HEK293T (cell line): Measurements from ENCODE around the gene LILRA2.
"Not testable (repeated sequence)": the region's sequence is repeated elsewhere in the genome, so short reads cannot be mapped to it uniquely, and the experiment has no call there.

Experiments used
- CTCF ChIA-PET: fragments of 350-600 bp; formaldehyde crosslinking; extraction: SDS; loops from one replicate; lab custom pipeline; 2021; ENCODE audit warnings: antibody characterized with exemption, inconsistent platforms; lab: Yijun Ruan, JAX
- POLR2A ChIA-PET: fragments of 350-600 bp; formaldehyde crosslinking; extraction: SDS; loops from one replicate; lab custom pipeline; 2020; ENCODE audit warnings: antibody characterized with exemption, inconsistent platforms; lab: Yijun Ruan, JAX
- DNase-seq: peaks from one replicate; pipeline ENCODE4 v3.0.0; 2012; ENCODE audit warnings: mixed read lengths; ENCODE audit errors: extremely low spot score
- ARNT ChIP-seq: fragments of 450-650 bp; IDR thresholded peaks from 2 replicates; pipeline ENCODE4 v1.6.1; 2017; ENCODE audit warnings: mild to moderate bottlenecking
- BHLHE40 ChIP-seq: fragments of 450-650 bp; IDR thresholded peaks from 2 replicates; pipeline ENCODE4 v1.6.1; 2016; ENCODE audit warnings: mild to moderate bottlenecking, moderate library complexity, borderline replicate concordance
- CTBP1 ChIP-seq: fragments of 450-650 bp; IDR thresholded peaks from 2 replicates; pipeline ENCODE4 v1.6.1; 2016; ENCODE audit warnings: borderline replicate concordance
- ELF4 ChIP-seq: fragments of 450-650 bp; IDR thresholded peaks from 2 replicates; pipeline ENCODE4 v1.6.1; 2017; ENCODE audit warnings: antibody characterized with exemption
- FOXA1 ChIP-seq: fragments of 450-650 bp; IDR thresholded peaks from 2 replicates; pipeline ENCODE4 v1.6.1; 2016; ENCODE audit warnings: mild to moderate bottlenecking
- FOXK2 ChIP-seq: fragments of 450-650 bp; IDR thresholded peaks from 2 replicates; pipeline ENCODE4 v1.6.1; 2016; ENCODE audit warnings: mild to moderate bottlenecking
- FOXM1 ChIP-seq: fragments of 450-650 bp; IDR thresholded peaks from 2 replicates; pipeline ENCODE4 v1.6.1; 2017; ENCODE audit warnings: mild to moderate bottlenecking, borderline replicate concordance
- HDGF ChIP-seq: fragments of 450-650 bp; IDR thresholded peaks from 2 replicates; pipeline ENCODE4 v1.6.1; 2017; ENCODE audit warnings: antibody characterized with exemption, borderline replicate concordance
- L3MBTL2 ChIP-seq: fragments of 450-650 bp; conservative IDR thresholded peaks from 2 replicates; pipeline ENCODE4 v1.6.1; 2016; ENCODE audit warnings: mild to moderate bottlenecking
- LEF1 ChIP-seq: fragments of 450-650 bp; IDR thresholded peaks from 2 replicates; pipeline ENCODE4 v1.6.1; 2017; ENCODE audit warnings: mild to moderate bottlenecking, borderline replicate concordance
- NFRKB ChIP-seq: fragments of 450-650 bp; IDR thresholded peaks from 2 replicates; pipeline ENCODE4 v1.6.1; 2016; ENCODE audit warnings: mild to moderate bottlenecking, moderate library complexity
- SP1 ChIP-seq: fragments of 450-650 bp; IDR thresholded peaks from 2 replicates; pipeline ENCODE4 v1.6.1; 2017
- SUZ12 ChIP-seq: fragments of 450-650 bp; IDR thresholded peaks from 2 replicates; pipeline ENCODE4 v1.6.1; 2016; ENCODE audit warnings: mild to moderate bottlenecking
- TARDBP ChIP-seq: fragments of 450-650 bp; IDR thresholded peaks from 2 replicates; pipeline ENCODE4 v1.6.1; 2016
- ZNF384 ChIP-seq: fragments of 450-650 bp; IDR thresholded peaks from 2 replicates; pipeline ENCODE4 v1.6.1; 2016
- TF ChIP-seq, protein P1 (sequence below): fragments of 450-650 bp; IDR thresholded peaks from 2 replicates; pipeline ENCODE4 v1.6.1; 2016

LILRA2 gene

DNA sequence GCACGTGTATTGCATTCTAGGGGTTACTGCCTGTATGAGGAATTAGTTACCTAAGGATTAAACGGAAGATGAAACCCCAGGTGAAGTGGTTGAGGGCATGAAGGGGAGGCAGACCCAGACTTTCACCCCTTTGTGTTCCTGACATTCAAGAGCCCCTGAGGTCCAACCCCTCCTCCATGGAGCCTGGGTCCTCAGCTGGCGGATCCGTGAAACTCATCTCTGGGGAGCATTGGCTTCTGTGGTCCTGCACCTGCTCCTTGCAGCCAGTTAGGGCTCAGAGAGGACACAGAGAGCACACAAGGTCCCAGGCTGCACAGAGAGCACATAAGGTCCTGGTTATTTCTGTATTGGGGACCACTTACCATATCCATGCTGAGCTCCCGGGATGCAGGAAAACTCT lies 12.8 kb downstream of the LILRA2 start:
- POLR2A ChIA-PET: no interaction called here
- no peak for DNase-seq
- CTCF ChIA-PET: no interaction called here
- no peak for TF ChIP-seq ARNT
- no peak for TF ChIP-seq SP1
- TF ChIP-seq BHLHE40: no peak
- TF ChIP-seq SUZ12: no peak
- no peak for TF ChIP-seq HDGF

DNA sequence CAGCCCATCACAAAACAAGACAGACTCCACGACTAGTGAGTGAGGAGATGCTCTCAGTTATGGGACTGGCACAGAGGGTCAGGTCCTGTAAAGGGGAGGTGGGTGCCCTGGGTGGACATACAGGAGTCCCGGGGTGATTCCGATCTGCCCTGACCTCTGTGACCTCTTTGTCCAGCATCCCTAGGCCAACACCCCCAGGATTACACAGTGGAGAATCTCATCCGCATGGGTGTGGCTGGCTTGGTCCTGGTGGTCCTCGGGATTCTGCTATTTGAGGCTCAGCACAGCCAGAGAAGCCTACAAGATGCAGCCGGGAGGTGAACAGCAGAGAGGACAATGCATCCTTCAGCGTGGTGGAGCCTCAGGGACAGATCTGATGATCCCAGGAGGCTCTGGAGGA lies 13.4 kb downstream of the LILRA2 start:
- no peak for DNase-seq
- POLR2A ChIA-PET: no interaction called here
- CTCF ChIA-PET: no interaction called here
- TF ChIP-seq ARNT (no peak), NFRKB (no peak), TARDBP (no peak), FOXK2 (no peak), BHLHE40 (no peak), ELF4 (no peak), L3MBTL2 (no peak), SP1 (no peak), LEF1 (no peak), FOXA1 (no peak), HDGF (no peak), CTBP1 (no peak), ZNF384 (no peak), SUZ12 (no peak), FOXM1 (no peak)
- TF ChIP-seq, protein P1, sequence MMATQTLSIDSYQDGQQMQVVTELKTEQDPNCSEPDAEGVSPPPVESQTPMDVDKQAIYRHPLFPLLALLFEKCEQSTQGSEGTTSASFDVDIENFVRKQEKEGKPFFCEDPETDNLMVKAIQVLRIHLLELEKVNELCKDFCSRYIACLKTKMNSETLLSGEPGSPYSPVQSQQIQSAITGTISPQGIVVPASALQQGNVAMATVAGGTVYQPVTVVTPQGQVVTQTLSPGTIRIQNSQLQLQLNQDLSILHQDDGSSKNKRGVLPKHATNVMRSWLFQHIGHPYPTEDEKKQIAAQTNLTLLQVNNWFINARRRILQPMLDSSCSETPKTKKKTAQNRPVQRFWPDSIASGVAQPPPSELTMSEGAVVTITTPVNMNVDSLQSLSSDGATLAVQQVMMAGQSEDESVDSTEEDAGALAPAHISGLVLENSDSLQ: no peak

DNA sequence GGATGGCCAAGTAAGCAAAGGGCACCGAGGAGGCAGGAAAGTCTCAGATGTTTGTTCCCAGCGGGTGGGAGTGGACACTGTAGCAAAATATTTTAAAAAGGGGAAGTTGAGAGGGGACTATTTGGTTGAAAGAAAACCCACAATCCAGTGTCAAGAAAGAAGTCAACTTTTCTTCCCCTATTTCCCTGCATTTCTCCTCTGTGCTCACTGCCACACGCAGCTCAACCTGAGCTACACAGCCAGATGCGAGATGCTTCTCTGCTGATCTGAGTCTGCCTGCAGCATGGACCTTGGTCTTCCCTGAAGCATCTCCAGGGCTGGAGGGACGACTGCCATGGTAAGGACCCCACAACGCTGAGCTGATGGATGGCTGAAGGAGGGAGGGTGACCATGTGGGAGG lies 19.9 kb downstream of the LILRA2 start, which contains the start of gene LILRA1:
Gene LILRA1, plus strand, starts transcription at position 188 of the 400 bp plus-strand sequence. CDS start 613 bp downstream, outside the sequence.
- DNase-seq, CTCF ChIA-PET, POLR2A ChIA-PET: not testable (repeated sequence)

DNA sequence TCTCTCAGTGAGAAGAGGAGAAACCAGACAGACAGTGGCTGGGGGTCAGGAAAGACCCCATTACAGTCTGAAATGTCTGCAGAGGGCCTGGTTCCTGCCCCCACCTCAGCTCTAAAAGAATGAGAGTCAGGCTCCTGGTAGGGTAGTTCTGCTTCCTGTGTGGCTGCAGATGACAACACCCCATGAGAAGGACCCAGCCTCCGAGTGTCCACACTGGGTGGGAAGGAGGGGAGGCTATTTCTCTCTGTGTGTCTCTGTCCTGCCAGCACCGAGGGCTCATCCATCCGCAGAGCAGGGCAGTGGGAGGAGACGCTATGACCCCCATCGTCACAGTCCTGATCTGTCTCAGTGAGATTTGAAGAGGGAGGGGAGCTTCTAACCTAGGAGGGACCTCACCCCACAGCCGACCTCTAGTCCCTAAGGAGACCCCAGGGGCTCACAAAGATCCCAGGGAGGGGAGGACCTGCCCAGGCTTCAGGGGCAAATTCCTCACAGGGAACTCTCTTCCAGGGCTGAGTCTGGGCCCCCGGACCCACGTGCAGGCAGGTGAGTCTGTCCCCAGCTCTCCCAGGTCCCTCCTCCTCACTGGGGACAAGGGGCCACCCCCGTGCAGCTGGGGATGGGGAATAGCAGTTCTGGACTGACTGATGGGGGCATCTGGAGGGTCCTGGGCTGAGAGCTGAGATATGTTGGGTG lies 20.5 kb downstream of the LILRA2 start:
- DNase-seq, POLR2A ChIA-PET: not testable (repeated sequence)
- CTCF ChIA-PET: interaction anchor here (0.6 kb wide), 1 partner anchor 11 kb away, joined by 3 read pairs; no protein-coding TSS in a partner anchor

DNA sequence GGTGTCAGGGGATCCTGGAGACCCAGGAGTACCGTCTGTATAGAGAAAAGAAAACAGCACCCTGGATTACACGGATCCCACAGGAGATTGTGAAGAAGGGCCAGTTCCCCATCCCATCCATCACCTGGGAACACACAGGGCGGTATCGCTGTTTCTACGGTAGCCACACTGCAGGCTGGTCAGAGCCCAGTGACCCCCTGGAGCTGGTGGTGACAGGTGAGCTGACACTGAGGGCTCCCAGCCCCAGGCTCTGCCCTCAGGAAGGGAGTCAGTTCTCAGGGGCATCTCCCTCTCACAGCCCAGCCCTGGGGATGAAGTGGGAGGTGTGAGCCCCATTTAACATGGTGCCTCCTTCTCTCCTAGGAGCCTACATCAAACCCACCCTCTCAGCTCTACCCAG lies 21.1 kb downstream of the LILRA2 start:
- no peak for TF ChIP-seq CTBP1
- no peak for TF ChIP-seq ELF4
- no peak for TF ChIP-seq ARNT
- no peak for TF ChIP-seq FOXA1
- no peak for TF ChIP-seq FOXK2
- no peak for TF ChIP-seq L3MBTL2
- TF ChIP-seq NFRKB: no peak
- CTCF ChIA-PET: no interaction called here
- no peak for DNase-seq
- POLR2A ChIA-PET: no interaction called here

DNA sequence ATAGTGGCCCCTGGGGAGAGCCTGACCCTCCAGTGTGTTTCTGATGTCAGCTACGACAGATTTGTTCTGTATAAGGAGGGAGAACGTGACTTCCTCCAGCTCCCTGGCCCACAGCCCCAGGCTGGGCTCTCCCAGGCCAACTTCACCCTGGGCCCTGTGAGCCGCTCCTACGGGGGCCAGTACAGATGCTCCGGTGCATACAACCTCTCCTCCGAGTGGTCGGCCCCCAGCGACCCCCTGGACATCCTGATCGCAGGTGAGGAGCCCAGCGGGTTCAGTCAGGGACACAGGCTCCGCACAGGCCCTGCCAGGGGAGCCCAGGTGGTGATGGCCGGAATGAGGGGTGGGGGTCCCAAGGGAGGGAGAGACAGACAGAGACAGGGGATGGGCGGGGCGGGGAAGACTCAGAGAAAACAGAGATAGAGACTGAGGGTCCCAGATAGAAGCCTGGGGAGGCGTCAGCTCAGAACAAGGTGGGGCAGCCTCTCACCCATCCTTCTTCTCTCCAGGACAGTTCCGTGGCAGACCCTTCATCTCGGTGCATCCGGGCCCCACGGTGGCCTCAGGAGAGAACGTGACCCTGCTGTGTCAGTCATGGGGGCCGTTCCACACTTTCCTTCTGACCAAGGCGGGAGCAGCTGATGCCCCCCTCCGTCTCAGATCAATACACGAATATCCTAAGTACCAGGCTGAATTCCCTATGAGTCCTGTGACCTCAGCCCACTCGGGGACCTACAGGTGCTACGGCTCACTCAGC lies 22.3 kb downstream of the LILRA2 start:
- POLR2A ChIA-PET, DNase-seq, CTCF ChIA-PET: not testable (repeated sequence)

DNA sequence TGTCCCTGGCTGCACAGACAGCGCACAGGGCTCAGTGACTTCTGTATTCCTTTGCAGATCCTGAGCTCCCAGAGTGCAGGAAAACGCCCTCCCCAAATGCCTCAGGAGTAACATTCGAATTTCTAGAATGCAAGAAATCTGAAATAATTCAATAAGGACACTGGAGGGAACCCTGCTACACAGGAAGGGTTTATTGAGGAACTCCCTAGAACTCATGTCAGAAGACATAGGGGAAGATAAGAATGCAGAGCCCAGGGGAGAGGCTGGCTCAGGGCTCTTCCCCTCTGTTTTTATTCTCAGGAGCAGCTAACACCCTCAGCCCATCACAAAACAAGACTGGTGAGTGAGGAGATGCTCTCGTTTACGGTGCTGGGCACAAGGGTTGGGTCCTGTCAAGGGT lies 26.6 kb downstream of the LILRA2 start:
- POLR2A ChIA-PET: no interaction called here
- no peak for DNase-seq
- TF ChIP-seq FOXK2 (no peak), ELF4 (no peak), L3MBTL2 (no peak), BHLHE40 (no peak), HDGF (no peak), FOXM1 (no peak), CTBP1 (no peak), ZNF384 (no peak), TARDBP (no peak), NFRKB (no peak), SUZ12 (no peak), SP1 (no peak), FOXA1 (no peak)
- TF ChIP-seq, protein P1: no peak
- CTCF ChIA-PET: no interaction called here

DNA sequence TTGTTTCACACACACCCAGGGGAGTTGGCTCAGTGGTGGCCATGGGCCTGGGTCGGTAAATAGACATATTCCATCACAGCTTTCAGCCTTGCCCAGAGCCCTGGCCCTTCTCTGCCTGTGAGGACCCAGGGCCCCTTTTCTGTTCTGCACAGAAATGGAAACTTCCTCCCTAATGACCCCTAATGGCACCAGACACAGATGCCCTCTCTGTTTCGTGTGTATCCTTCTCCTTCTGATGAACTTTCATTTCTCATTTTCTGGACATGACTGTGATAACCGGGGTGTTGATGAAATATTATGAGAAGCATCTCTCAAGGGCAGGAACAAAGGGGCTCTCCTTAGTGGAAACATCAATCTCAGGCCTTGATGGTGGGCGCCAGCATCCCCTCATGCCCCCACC lies 32.6 kb downstream of the LILRA2 start:
- DNase-seq: no peak
- CTCF ChIA-PET: no interaction called here
- POLR2A ChIA-PET: no interaction called here
- TF ChIP-seq CTBP1 (no peak), FOXK2 (no peak), ZNF384 (no peak), LEF1 (no peak), FOXA1 (no peak), SUZ12 (no peak), ARNT (no peak), HDGF (no peak), L3MBTL2 (no peak), FOXM1 (no peak), TARDBP (no peak), SP1 (no peak), ELF4 (no peak), BHLHE40 (no peak)
- TF ChIP-seq, protein P1: no peak
